ENCODE data around the gene TSPAN17.
"Not testable (repeated sequence)": the region's sequence is repeated elsewhere in the genome, so short reads cannot be mapped to it uniquely, and the experiment has no call there.

TSPAN17 gene

GRCh38 chr5:176687247-176687646, 40.0 kb downstream of the TSPAN17 start:
- no peak for DNase-seq

GRCh38 chr5:176687881-176688280, 40.6 kb downstream of the TSPAN17 start:
- no peak for DNase-seq

GRCh38 chr5:176690911-176691310, 43.6 kb downstream of the TSPAN17 start:
- no peak for DNase-seq

GRCh38 chr5:176691524-176691923, 44.2 kb downstream of the TSPAN17 start:
- no peak for DNase-seq

GRCh38 chr5:176692326-176692725, 45.0 kb downstream of the TSPAN17 start:
- no peak for DNase-seq

- no peak for DNase-seq
Measured at GRCh38 chr5:176692839-176693476, 45.7 kb downstream of the TSPAN17 start.

- DNase-seq = no peak
Measured at GRCh38 chr5:176693477-176693851, 46.2 kb downstream of the TSPAN17 start.

- DNase-seq = no peak
Measured at GRCh38 chr5:176694146-176694545, 46.9 kb downstream of the TSPAN17 start.

- no peak for DNase-seq
Measured at GRCh38 chr5:176694631-176695030, 47.3 kb downstream of the TSPAN17 start.

- DNase-seq = no peak
Measured at GRCh38 chr5:176695073-176695472, 47.8 kb downstream of the TSPAN17 start.

GRCh38 chr5:176697267-176697933, 50.1 kb downstream of the TSPAN17 start:
- DNase-seq = peak; percentile 19

- peak; percentile 74 for DNase-seq
Measured at GRCh38 chr5:176697934-176698538, 50.8 kb downstream of the TSPAN17 start.

GRCh38 chr5:176699446-176699845, 52.2 kb downstream of the TSPAN17 start:
- not testable (repeated sequence) for DNase-seq

GRCh38 chr5:176700239-176700847, 53.1 kb downstream of the TSPAN17 start:
- peak; percentile 73 for DNase-seq

GRCh38 chr5:176702671-176703641, 55.7 kb downstream of the TSPAN17 start:
- DNase-seq = no peak

- no peak for DNase-seq
Measured at GRCh38 chr5:176703857-176704256, 56.6 kb downstream of the TSPAN17 start.

GRCh38 chr5:176704355-176704754, 57.1 kb downstream of the TSPAN17 start:
- DNase-seq = no peak

- DNase-seq = no peak
Measured at GRCh38 chr5:176704817-176705216, 57.5 kb downstream of the TSPAN17 start.

All from NCI-H1694 treated with DMSO at 0.1 percent for 48 hours (cell line).